ENCODE measurements around the gene TFEB.

DNA sequence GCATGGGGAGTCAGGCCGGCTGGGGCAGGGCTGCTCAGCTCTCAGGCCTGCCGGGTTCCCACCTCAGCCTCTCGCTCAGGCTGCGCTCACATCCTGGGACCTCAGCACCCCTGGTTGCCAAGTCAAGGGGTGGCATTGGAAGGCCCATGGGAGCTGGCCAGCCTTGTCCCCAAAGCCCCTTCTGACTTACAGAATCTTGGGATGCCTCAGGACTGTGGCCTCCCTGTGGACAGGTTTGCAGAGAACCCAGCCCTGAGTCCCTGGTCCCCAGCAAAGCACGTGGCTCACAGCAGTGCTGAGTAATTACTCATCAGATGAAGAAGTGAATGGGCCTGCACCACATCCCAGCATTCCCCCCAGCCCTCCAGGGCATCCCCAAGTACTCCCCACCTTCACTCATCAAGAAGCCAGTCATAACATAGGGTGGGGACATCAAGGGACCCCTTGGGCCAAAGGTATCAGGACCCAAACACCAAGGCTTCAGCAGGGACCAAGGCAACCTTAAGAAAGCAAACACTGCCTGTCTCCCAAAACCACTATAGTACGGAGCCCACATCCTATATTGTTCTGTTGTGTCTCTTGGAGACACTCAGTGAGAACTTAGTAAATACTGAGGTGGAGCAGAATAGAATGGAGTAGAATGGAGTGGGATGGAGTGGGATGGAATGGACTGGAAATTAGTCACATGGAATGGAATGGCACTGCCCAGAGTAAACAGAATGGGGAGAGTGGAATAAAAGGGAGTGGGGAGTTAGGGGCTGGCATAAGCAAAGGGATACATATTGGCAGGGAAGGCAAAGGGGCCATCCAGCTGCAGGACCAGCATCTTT is 8.2 kb upstream of the TFEB start:
- TF ChIP-seq, protein P1, sequence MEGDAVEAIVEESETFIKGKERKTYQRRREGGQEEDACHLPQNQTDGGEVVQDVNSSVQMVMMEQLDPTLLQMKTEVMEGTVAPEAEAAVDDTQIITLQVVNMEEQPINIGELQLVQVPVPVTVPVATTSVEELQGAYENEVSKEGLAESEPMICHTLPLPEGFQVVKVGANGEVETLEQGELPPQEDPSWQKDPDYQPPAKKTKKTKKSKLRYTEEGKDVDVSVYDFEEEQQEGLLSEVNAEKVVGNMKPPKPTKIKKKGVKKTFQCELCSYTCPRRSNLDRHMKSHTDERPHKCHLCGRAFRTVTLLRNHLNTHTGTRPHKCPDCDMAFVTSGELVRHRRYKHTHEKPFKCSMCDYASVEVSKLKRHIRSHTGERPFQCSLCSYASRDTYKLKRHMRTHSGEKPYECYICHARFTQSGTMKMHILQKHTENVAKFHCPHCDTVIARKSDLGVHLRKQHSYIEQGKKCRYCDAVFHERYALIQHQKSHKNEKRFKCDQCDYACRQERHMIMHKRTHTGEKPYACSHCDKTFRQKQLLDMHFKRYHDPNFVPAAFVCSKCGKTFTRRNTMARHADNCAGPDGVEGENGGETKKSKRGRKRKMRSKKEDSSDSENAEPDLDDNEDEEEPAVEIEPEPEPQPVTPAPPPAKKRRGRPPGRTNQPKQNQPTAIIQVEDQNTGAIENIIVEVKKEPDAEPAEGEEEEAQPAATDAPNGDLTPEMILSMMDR (optimal IDR thresholded peaks at IDR 0.05 in 1 of 3, IDR thresholded peaks at IDR 0.05 in 1 of 3, conservative IDR thresholded peaks at IDR 0.05 in 1 of 3; ENCODE audit: extremely low read depth in 1 of 3, insufficient read depth in 2 of 3, low read length in 3 of 3) = no peak
- TF ChIP-seq EZH2 (IDR thresholded peaks at IDR 0.05; ENCODE audit: low read length) = no peak
